ENCODE measurements around the gene ETNK2.

DNA sequence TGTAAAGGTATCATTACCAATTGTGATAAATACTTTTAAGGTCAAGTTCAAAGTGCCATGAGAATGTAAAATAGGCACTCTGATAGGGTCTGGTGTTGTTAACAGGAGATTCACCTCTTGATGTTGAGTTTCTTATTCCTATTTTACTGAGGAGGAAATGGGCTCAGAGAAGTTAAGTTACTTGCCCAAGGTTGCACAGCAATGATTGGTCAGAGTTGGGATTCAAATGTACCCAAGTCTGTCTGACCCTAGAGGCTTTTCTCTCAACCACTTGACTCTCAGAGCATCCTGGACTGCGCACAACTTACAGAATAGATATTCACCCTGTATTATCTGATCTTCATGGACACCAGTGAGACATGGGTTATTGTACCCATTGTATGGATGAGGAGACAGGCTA, 45.0 kb downstream of the ETNK2 start:
- no peak for TF ChIP-seq EP300 (IDR thresholded peaks at IDR 0.05)
- TF ChIP-seq, protein P1, sequence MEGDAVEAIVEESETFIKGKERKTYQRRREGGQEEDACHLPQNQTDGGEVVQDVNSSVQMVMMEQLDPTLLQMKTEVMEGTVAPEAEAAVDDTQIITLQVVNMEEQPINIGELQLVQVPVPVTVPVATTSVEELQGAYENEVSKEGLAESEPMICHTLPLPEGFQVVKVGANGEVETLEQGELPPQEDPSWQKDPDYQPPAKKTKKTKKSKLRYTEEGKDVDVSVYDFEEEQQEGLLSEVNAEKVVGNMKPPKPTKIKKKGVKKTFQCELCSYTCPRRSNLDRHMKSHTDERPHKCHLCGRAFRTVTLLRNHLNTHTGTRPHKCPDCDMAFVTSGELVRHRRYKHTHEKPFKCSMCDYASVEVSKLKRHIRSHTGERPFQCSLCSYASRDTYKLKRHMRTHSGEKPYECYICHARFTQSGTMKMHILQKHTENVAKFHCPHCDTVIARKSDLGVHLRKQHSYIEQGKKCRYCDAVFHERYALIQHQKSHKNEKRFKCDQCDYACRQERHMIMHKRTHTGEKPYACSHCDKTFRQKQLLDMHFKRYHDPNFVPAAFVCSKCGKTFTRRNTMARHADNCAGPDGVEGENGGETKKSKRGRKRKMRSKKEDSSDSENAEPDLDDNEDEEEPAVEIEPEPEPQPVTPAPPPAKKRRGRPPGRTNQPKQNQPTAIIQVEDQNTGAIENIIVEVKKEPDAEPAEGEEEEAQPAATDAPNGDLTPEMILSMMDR (IDR thresholded peaks at IDR 0.05) = no peak
